Measurements from ENCODE around the gene TTC39A.
"Not testable (repeated sequence)": the region's sequence is repeated elsewhere in the genome, so short reads cannot be mapped to it uniquely, and the experiment has no call there.

- TF ChIP-seq CTCF, POLR2A (IDR thresholded peaks at IDR 0.05): not testable (repeated sequence)
Measured at GRCh38 chr1:51250729-51251128, 79.6 kb downstream of the TTC39A start.
